HepG2 (cell line): Measurements from ENCODE around the gene ASB11. TPM values are rescaled to one million over a fixed set of nuclear protein-coding genes. Genes with fewer than 3 reads are reported as not detected.

Source experiments
- ATAC-seq: fragments of 200-7000 bp; cut with Tn5 transposase; 3 replicates; pipeline ENCODE4 v1.9.1; 2020; ENCODE audit warnings: mild to moderate bottlenecking, moderate library complexity
- BruUV-seq: library from RNA; stranded (reverse); fragments of 400-500 nt; replicated peaks from 2 replicates; lab custom pipeline; 2021; lab: Mats Ljungman, UMichigan
- CTCF ChIA-PET: fragments of 300-600 bp; formaldehyde crosslinking; extraction: SDS; loops from one replicate; lab custom pipeline; 2021; ENCODE audit warnings: low total read pairs, inconsistent platforms, low intra/inter-chr PET ratio; lab: Yijun Ruan, JAX
- POLR2A ChIA-PET: fragments of 350-600 bp; sonication (Branson Sonifier 250); formaldehyde crosslinking; loops from one replicate; lab custom pipeline; 2020; ENCODE audit warnings: antibody characterized with exemption, inconsistent platforms; lab: Yijun Ruan, JAX
- DNase-seq: peaks from one replicate; pipeline ENCODE4 v3.0.0-alpha.2; 2015; ENCODE audit warnings: low spot score
- FAIRE-seq: peaks from 3 replicates; lab custom pipeline; 2011; peaks lifted over from hg19 to GRCh38; lab: Jason Lieb, UNC
- H2AFZ ChIP-seq: one replicate; pipeline ENCODE4 v1.6.1; 2011; ENCODE audit warnings: low read length, inconsistent platforms
- H3K27ac ChIP-seq: fragments of 300-600 bp; 3 replicates; pipeline ENCODE4 v1.8.0; 2011; ENCODE audit warnings: mixed run types, mild to moderate bottlenecking, mixed read lengths, low read length, inconsistent platforms; ENCODE audit not compliant: insufficient read depth; ENCODE audit errors: extremely low read length
- H3K27me3 ChIP-seq, 2 experiments: fragments of 200-600 bp in 1 of 2; 2 replicates in 1 of 2; 3 replicates in 1 of 2; pipeline versions ENCODE4 v1.6.0 to v1.8.0; 2011; ENCODE audit warnings: low read length in 2 of 2, mild to moderate bottlenecking in 2 of 2, moderate library complexity in 2 of 2, inconsistent platforms in 1 of 2; ENCODE audit not compliant: insufficient read depth in 2 of 2, control insufficient read depth in 1 of 2
- H3K36me3 ChIP-seq, 2 experiments: fragments of 200-600 bp in 1 of 2; replicated peaks in 1 of 2; 2 replicates in 1 of 2; 3 replicates in 1 of 2; pipeline versions ENCODE4 v1.5.1 to v1.8.0; 2011; ENCODE audit warnings: low read length in 2 of 2, inconsistent platforms in 1 of 2; ENCODE audit not compliant: insufficient read depth in 2 of 2, control insufficient read depth in 1 of 2
- H3K4me1 ChIP-seq: 2 replicates; pipeline ENCODE4 v1.5.1; 2012; ENCODE audit warnings: low read length, inconsistent platforms; ENCODE audit not compliant: insufficient read depth
- H3K4me2 ChIP-seq: 2 replicates; pipeline ENCODE4 v1.6.0; 2011; ENCODE audit warnings: low read depth, low read length, inconsistent platforms
- H3K4me3 ChIP-seq, 3 experiments: fragments of 200-600 bp in 1 of 3; sonication (generic), shearing (Covaris generic) in 1 of 3; replicated peaks in 1 of 3; 2 replicates each; pipeline ENCODE4 v1.5.1; 2011 to 2016; ENCODE audit warnings: low read length in 3 of 3, inconsistent platforms in 2 of 3, low read depth in 2 of 3, mild to moderate bottlenecking in 2 of 3, control low read depth in 1 of 3, mixed read lengths in 1 of 3; ENCODE audit not compliant: insufficient read depth in 1 of 3
- H3K79me2 ChIP-seq: one replicate; pipeline ENCODE4 v1.6.1; 2011; ENCODE audit warnings: low read length, inconsistent platforms; ENCODE audit not compliant: insufficient read depth
- H3K9ac ChIP-seq: 2 replicates; pipeline ENCODE4 v1.6.0; 2011; ENCODE audit warnings: mild to moderate bottlenecking, low read depth, low read length, inconsistent platforms; ENCODE audit not compliant: insufficient read depth
- H3K9me3 ChIP-seq: 2 replicates; pipeline ENCODE4 v1.5.1; 2012; ENCODE audit warnings: mild to moderate bottlenecking, low read length
- H4K20me1 ChIP-seq: 2 replicates; pipeline ENCODE4 v1.6.0; 2011; ENCODE audit warnings: inconsistent platforms, mild to moderate bottlenecking, low read length, moderate library complexity; ENCODE audit not compliant: insufficient read depth
- AHR ChIP-seq: IDR thresholded peaks from 2 replicates; pipeline ENCODE4 v1.6.1; 2018; ENCODE audit warnings: missing genetic modification reagents, missing compliant biosample characterization
- DNMT1 ChIP-seq: sonication (generic); formaldehyde crosslinking; IDR thresholded peaks from 2 replicates; pipeline ENCODE4 v1.5.1; 2020; ENCODE audit warnings: mild to moderate bottlenecking, missing genetic modification reagents
- FOXO1 ChIP-seq: sonication (generic); formaldehyde crosslinking; IDR thresholded peaks from 2 replicates; pipeline ENCODE4 v1.4.0; 2020; ENCODE audit warnings: missing genetic modification reagents
- GMEB1 ChIP-seq: sonication (generic); formaldehyde crosslinking; IDR thresholded peaks from 2 replicates; pipeline ENCODE4 v1.5.1; 2020; ENCODE audit warnings: missing genetic modification reagents, mild to moderate bottlenecking, borderline replicate concordance
- PRPF4 ChIP-seq: fragments of 200-400 bp; formaldehyde crosslinking; IDR thresholded peaks from 2 replicates; pipeline ENCODE4 v1.6.1; 2016; ENCODE audit warnings: low read length, low read depth; ENCODE audit not compliant: poor library complexity, severe bottlenecking
- SUZ12 ChIP-seq: fragments of 150-350 bp; IDR thresholded peaks from 2 replicates; pipeline ENCODE4 v1.6.1; 2014; ENCODE audit warnings: low read depth, low read length
- TOE1 ChIP-seq: sonication (generic); formaldehyde crosslinking; IDR thresholded peaks from 2 replicates; pipeline ENCODE4 v1.4.0; 2020; ENCODE audit warnings: mild to moderate bottlenecking, missing genetic modification reagents
- ZBTB7A ChIP-seq: sonication (generic); formaldehyde crosslinking; IDR thresholded peaks from 2 replicates; pipeline ENCODE4 v1.8.0; 2022; ENCODE audit warnings: mild to moderate bottlenecking, missing genetic modification reagents
- ZNF34 ChIP-seq: sonication (generic); formaldehyde crosslinking; IDR thresholded peaks from 2 replicates; pipeline ENCODE4 v1.4.0; 2020; ENCODE audit warnings: mild to moderate bottlenecking, missing genetic modification reagents, borderline replicate concordance
- WGBS: methylation state at CpG from one replicate; pipeline ENCODE4 v1.1.6; 2017; ENCODE audit warnings: low lambda C conversion rate; 5-methylcytosine and 5-hydroxymethylcytosine counted together
- in situ Hi-C: cut with HindIII; loops from 2 replicates; pipeline ENCODE4 v1.10.0; 2017; ENCODE audit warnings: low pct_unique_long_range_greater_than_20kb; ENCODE audit not compliant: extremely low pct_ligation_motif_present
- intact Hi-C: fragments of 100-400 bp; cut with micrococcal nuclease; formaldehyde crosslinking; loops from one replicate; pipeline ENCODE4 v1.10.0; 2022; ENCODE audit not compliant: unreplicated experiment
- polyA plus RNA-seq, 8 experiments: library from polyadenylated mRNA; depleted of rRNA in 3 of 8; stranded (reverse) in 7 of 8; unstranded in 1 of 8; fragments of >200 nt; fragmentation: Illumina TruSeq in 4 of 8; extraction: Trizol in 4 of 8; gene quantifications; 2 replicates each; pipeline versions ENCODE4 v1.2.1 to v1.2.3, GENCODE V29; 2011 to 2016; ENCODE audit warnings: low read depth in 4 of 8, missing spikeins in 1 of 8, mixed read lengths in 1 of 8; ENCODE audit not compliant: insufficient read depth in 1 of 8
- total RNA-seq, 5 experiments: library from RNA; depleted of rRNA; stranded (reverse); fragments of >200 nt; fragmentation: Illumina TruSeq; extraction: Trizol; gene quantifications; 2 replicates each; pipeline ENCODE4 v1.2.3, GENCODE V29; 2016; ENCODE audit warnings: low read depth in 1 of 5
- TF ChIP-seq, protein P1 (sequence below), 2 experiments: fragments of 450-650 bp in 1 of 2; sonication (generic) in 1 of 2; formaldehyde crosslinking; IDR thresholded peaks; 2 replicates each; pipeline versions ENCODE4 v1.5.0 to v1.8.0; 2020 to 2022; ENCODE audit warnings: mild to moderate bottlenecking in 1 of 2, missing genetic modification reagents in 1 of 2
- TF ChIP-seq, protein P2 (sequence below): sonication (generic); formaldehyde crosslinking; IDR thresholded peaks from 2 replicates; pipeline ENCODE4 v1.4.0; 2020; ENCODE audit warnings: missing genetic modification reagents, mild to moderate bottlenecking, borderline replicate concordance

ASB11 gene
- total and polyA plus RNA-seq, 2 of the 13 experiments (the other 11 are each of a cell fraction or from before 2014, with no cell fraction given), result not detected

- Histone ChIP-seq H3K4me2 (no peak overlapping the region), H3K4me1 (no peaks in the 10 kb centered on the region), H2AFZ (no peak overlapping the region), H3K9ac (no peak overlapping the region), H3K79me2 (no peaks in the 10 kb centered on the region), H3K27ac (no peak overlapping the region), H4K20me1 (no peaks in the 10 kb centered on the region), H3K9me3 (no peaks in the 10 kb centered on the region), H3K4me3 (no peak overlapping the region), H3K36me3 (no peaks in the 10 kb centered on the region), H3K27me3 (no peaks in the 10 kb centered on the region)
- TF ChIP-seq DNMT1 (CRISPR knock-in tag) (no peak), TOE1 (CRISPR knock-in tag) (no peak), PRPF4 (no peak), GMEB1 (no peak), ZNF34 (no peak), AHR (CRISPR knock-in tag) (no peak), SUZ12 (no peak), FOXO1 (CRISPR knock-in tag) (no peak), ZBTB7A (no peak)
- TF ChIP-seq, protein P1, sequence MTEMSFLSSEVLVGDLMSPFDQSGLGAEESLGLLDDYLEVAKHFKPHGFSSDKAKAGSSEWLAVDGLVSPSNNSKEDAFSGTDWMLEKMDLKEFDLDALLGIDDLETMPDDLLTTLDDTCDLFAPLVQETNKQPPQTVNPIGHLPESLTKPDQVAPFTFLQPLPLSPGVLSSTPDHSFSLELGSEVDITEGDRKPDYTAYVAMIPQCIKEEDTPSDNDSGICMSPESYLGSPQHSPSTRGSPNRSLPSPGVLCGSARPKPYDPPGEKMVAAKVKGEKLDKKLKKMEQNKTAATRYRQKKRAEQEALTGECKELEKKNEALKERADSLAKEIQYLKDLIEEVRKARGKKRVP (CRISPR knock-in tag; IDR thresholded peaks at IDR 0.05), result no peak
- TF ChIP-seq, protein P2, sequence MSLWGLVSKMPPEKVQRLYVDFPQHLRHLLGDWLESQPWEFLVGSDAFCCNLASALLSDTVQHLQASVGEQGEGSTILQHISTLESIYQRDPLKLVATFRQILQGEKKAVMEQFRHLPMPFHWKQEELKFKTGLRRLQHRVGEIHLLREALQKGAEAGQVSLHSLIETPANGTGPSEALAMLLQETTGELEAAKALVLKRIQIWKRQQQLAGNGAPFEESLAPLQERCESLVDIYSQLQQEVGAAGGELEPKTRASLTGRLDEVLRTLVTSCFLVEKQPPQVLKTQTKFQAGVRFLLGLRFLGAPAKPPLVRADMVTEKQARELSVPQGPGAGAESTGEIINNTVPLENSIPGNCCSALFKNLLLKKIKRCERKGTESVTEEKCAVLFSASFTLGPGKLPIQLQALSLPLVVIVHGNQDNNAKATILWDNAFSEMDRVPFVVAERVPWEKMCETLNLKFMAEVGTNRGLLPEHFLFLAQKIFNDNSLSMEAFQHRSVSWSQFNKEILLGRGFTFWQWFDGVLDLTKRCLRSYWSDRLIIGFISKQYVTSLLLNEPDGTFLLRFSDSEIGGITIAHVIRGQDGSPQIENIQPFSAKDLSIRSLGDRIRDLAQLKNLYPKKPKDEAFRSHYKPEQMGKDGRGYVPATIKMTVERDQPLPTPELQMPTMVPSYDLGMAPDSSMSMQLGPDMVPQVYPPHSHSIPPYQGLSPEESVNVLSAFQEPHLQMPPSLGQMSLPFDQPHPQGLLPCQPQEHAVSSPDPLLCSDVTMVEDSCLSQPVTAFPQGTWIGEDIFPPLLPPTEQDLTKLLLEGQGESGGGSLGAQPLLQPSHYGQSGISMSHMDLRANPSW (CRISPR knock-in tag), result no peak
- ATAC-seq (no peak), DNase-seq (no peak), FAIRE-seq (no peak)
- CTCF ChIA-PET, result no interaction called here
- BruUV-seq, result no TSS peak
- WGBS, result 36% methylated on average over 3 of the region's 3 CpGs
- in situ Hi-C loops, result no loop called here
- POLR2A ChIA-PET, result no interaction called here
- intact Hi-C loops, result no loop called here
Measured at GRCh38 chrX:15311119-15311518, 4.3 kb downstream of the ASB11 start.
